ENCODE results near the gene NHS.

GRCh38 chrX:17605676-17606075 is 230.7 kb downstream of the NHS start:
- TF ChIP-seq CTCF (IDR thresholded peaks at IDR 0.05), result no peak
- no peak for TF ChIP-seq POLR2A (IDR thresholded peaks at IDR 0.05)

Data from body of pancreas (tissue), 4 donors.